T-cell (primary cell): Measurements from ENCODE around the gene TKT. TPM values are rescaled to one million over a fixed set of nuclear protein-coding genes. Genes with fewer than 3 reads are reported as not detected.

Source experiments
- ATAC-seq, 4 experiments: fragments of 200-7000 bp in 3 of 4; fragments of 150-1000 bp in 1 of 4; cut with Tn5 transposase; replicated peaks in 1 of 4; 1 replicate in 3 of 4; 2 replicates in 1 of 4; pipeline ENCODE4 v1.10.0; 2021; ENCODE audit warnings: moderate library complexity in 3 of 4, mild to moderate bottlenecking in 2 of 4, moderate number of reproducible peaks in 1 of 4
- CTCF ChIA-PET, 2 donors: fragments of 300-600 bp; sonication (Branson Sonifier 250); formaldehyde crosslinking; loops; one replicate each; lab custom pipeline; 2022; ENCODE audit warnings: antibody characterized with exemption in 2 of 2; lab: Charles Lee
- POLR2A ChIA-PET, 2 donors: fragments of 300-600 bp; sonication (Branson Sonifier 250); formaldehyde crosslinking; loops; one replicate each; lab custom pipeline; 2022; ENCODE audit warnings: antibody characterized with exemption in 2 of 2; lab: Charles Lee
- DNase-seq, 35 experiments: peaks; one replicate each; pipeline versions ENCODE4 v3.0.0 to v3.0.0-alpha.2; 2013 to 2023
- H3K27ac ChIP-seq: one replicate; pipeline ENCODE4 v1.5.1; 2013; ENCODE audit warnings: low read length
- H3K27me3 ChIP-seq, 2 experiments: replicated peaks in 1 of 2; 1 replicate in 1 of 2; 2 replicates in 1 of 2; pipeline versions ENCODE4 v1.6.1 to v1.7.0; 2013; ENCODE audit warnings: low read length in 1 of 2, mixed read lengths in 1 of 2; ENCODE audit not compliant: control insufficient read depth in 2 of 2, insufficient read depth in 2 of 2; ENCODE audit errors: extremely low read depth in 1 of 2
- H3K36me3 ChIP-seq, 2 donors: 1 replicate in 1 of 2; 2 replicates in 1 of 2; pipeline versions ENCODE4 v1.6.1 to v1.7.0; 2013; ENCODE audit warnings: low read length in 1 of 2; ENCODE audit not compliant: control insufficient read depth in 2 of 2, insufficient read depth in 1 of 2; ENCODE audit errors: extremely low read depth in 1 of 2
- H3K4me1 ChIP-seq, 2 experiments: 1 replicate in 1 of 2; 2 replicates in 1 of 2; pipeline versions ENCODE4 v1.6.1 to v1.7.0; 2013; ENCODE audit warnings: low read length in 2 of 2, mixed read lengths in 1 of 2; ENCODE audit not compliant: insufficient read depth in 2 of 2, control insufficient read depth in 1 of 2; ENCODE audit errors: extremely low read depth in 1 of 2
- H3K4me3 ChIP-seq, 2 donors: 1 replicate in 1 of 2; 2 replicates in 1 of 2; pipeline versions ENCODE4 v1.5.1 to v1.7.0; 2013; ENCODE audit warnings: mild to moderate bottlenecking in 2 of 2, low read length in 1 of 2, moderate library complexity in 1 of 2; ENCODE audit not compliant: control insufficient read depth in 1 of 2; ENCODE audit errors: extremely low read depth in 1 of 2
- H3K9me3 ChIP-seq: 2 replicates; pipeline ENCODE4 v1.7.0; 2013
- H3K27ac Mint-ChIP-seq, 2 donors: one replicate each; pipeline ENCODE4 v1.8.0; 2020 to 2021; ENCODE audit warnings: mild to moderate bottlenecking in 2 of 2, mixed read lengths in 2 of 2
- H3K27me3 Mint-ChIP-seq, 2 donors: one replicate each; pipeline ENCODE4 v1.8.0; 2021 to 2022; ENCODE audit warnings: mixed read lengths in 2 of 2
- H3K36me3 Mint-ChIP-seq: one replicate; pipeline ENCODE4 v1.8.0; 2021; ENCODE audit warnings: mixed read lengths
- H3K4me1 Mint-ChIP-seq, 3 donors: one replicate each; pipeline ENCODE4 v1.8.0; 2020 to 2022; ENCODE audit warnings: mixed read lengths in 3 of 3, mild to moderate bottlenecking in 1 of 3
- H3K4me3 Mint-ChIP-seq, 3 donors: one replicate each; pipeline ENCODE4 v1.8.0; 2020 to 2022; ENCODE audit warnings: mild to moderate bottlenecking in 3 of 3, mixed read lengths in 3 of 3, moderate library complexity in 3 of 3
- H3K9me3 Mint-ChIP-seq, 3 donors: one replicate each; pipeline ENCODE4 v1.8.0; 2020 to 2022; ENCODE audit warnings: mixed read lengths in 3 of 3
- WGBS: methylation state at CpG from one replicate; pipeline ENCODE4 v1.1.5; 2013; ENCODE audit warnings: missing lambda C conversion rate; ENCODE audit not compliant: insufficient coverage; 5-methylcytosine and 5-hydroxymethylcytosine counted together
- total RNA-seq, 35 experiments: library from RNA in 6 of 35; stranded (reverse) in 6 of 35; fragments of 120-200 nt in 1 of 35; gene quantifications; one replicate each; pipeline versions ENCODE4 v1.2.1 to v1.2.4 and lab custom pipeline; 2013 to 2026

TKT gene
- total RNA-seq, 5 donors from 2014 or later (not counting 1 experiment from before 2014, with no cell fraction given), result 98.2 to 139 (median 118) TPM

DNA sequence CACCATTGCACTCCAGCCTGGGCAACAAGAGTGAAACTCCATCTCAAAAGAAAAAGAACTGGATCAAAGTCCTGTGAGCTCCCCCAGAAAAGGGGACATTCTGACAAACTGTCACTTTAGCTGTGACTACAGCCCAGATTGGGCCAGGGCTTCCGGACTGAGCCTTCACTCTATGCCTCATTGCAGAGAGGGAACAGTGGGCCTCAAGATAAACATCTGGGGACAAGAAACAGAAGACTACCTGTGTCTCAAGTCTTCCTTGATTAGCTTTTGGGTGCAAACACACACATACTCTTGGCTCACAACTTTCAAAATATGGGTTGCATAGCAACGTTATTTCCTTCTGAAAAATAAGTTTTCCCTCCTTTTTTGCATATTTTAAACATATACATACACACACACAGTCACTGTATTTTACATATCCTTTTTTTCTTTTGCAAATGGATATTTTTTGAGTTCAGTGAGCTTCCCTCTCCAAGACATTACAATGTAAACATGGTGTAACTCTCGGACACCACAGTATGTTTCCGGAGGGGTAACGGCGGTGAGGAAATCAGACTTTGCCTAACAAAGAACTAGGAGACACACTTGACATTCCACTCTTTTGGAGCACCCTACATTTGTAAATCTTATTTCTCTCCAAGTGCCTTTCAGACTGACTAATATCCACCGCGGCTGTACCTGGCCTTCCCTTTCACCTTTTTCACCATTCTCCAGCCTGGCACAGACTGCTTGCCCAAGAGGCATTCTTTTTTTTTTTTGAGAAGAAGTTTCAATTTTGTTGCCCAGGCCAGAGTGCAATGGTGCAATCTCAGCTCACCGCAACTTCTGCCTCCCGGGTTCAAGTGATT, 3.5 kb downstream of the TKT start:
- peaks cover 23 to 58% of the 10 kb centered on the region in 2 experiments for H3K4me1 ChIP-seq
- H3K36me3 Mint-ChIP-seq, result peaks cover 7% of the 10 kb centered on the region
- no peaks in the 10 kb centered on the region for H3K9me3 Mint-ChIP-seq
- peaks cover 63 to 72% (median 64%) of the 10 kb centered on the region in 3 donors for H3K4me1 Mint-ChIP-seq
- H3K27ac ChIP-seq, result peak overlapping the region; percentile 23
- no peak for DNase-seq
- no peak for ATAC-seq
- H3K4me3 Mint-ChIP-seq, result peak overlapping the region in 2 of 3 donors; percentile 25 to 92
- H3K27me3 ChIP-seq, result no peaks in the 10 kb centered on the region
- POLR2A ChIA-PET, result interaction anchor here in 1 of 2 donors (0.6 kb wide), 1 partner anchor 54 kb away, joined by 7 read pairs; no protein-coding TSS in a partner anchor
- no peaks in the 10 kb centered on the region for H3K27me3 Mint-ChIP-seq
- 35% methylated on average over 3 of the region's 10 CpGs for WGBS
- peak overlapping the region in 1 of 2 donors; percentile 15 for H3K4me3 ChIP-seq
- H3K27ac Mint-ChIP-seq, result peak overlapping the region; percentile 31 to 58
- no peaks in the 10 kb centered on the region for H3K9me3 ChIP-seq
- CTCF ChIA-PET, result no interaction called here
- H3K36me3 ChIP-seq, result no peaks in the 10 kb centered on the region

DNA sequence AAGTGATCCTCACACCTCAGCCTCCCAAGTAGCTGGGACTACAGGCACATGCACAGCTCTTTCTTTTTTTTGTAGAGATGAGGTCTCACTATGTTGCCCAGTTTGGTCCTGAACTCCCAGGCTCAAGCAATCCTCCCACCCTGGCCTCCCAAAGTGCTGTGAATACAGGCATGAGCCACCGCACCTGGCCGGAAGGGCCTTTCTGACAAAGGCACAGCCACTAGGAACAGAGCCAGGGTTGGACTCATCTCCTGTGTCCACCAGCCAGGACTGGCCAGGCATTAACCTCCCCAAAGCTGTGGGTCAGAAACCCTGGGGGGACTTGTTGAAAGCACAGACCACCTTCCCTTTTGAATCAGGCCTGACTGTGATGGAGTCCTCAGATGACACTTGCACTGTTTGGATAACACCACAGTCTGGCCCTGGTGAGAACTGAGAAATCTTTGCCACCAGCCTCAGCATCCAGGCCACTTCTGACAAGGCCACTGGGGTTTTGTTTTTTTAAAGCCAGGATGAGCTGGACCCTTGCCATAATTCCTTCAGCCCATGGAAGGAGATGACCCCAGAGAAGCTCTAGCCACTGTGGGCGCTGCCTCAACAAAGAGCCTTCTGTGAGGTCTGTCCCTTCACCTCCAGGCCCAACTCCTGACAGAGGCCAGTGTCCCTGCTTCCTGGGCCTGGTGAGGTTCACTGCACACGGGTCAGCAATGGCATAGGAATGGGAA, 4.8 kb downstream of the TKT start:
- CTCF ChIA-PET, result interaction anchor here in 1 of 2 donors (0.5 kb wide), 1 partner anchor 192 kb away, joined by 3 read pairs; no protein-coding TSS in a partner anchor
- Mint-ChIP-seq H3K27ac (no peak overlapping the region), H3K27me3 (no peaks in the 10 kb centered on the region), H3K36me3 (peaks cover 10% of the 10 kb centered on the region), H3K9me3 (no peaks in the 10 kb centered on the region), H3K4me1 (peaks cover 66 to 76% (median 70%) of the 10 kb centered on the region in 3 donors), H3K4me3 (peak overlapping the region in 1 of 3 donors; percentile 18)
- Histone ChIP-seq H3K4me3 (peak overlapping the region in 1 of 2 donors; percentile 32), H3K4me1 (peaks cover 23 to 55% of the 10 kb centered on the region in 2 experiments), H3K27ac (peak overlapping the region; percentile 32), H3K36me3 (no peaks in the 10 kb centered on the region), H3K9me3 (no peaks in the 10 kb centered on the region), H3K27me3 (no peaks in the 10 kb centered on the region)
- DNase-seq, result no peak
- WGBS, result 94% methylated on average over 4 of the region's 4 CpGs
- POLR2A ChIA-PET, result interaction anchor here in 1 of 2 donors (0.6 kb wide), 1 partner anchor 567 kb away, joined by 8 read pairs; no protein-coding TSS in a partner anchor
- ATAC-seq, result no peak

- no peaks in the 10 kb centered on the region for H3K9me3 ChIP-seq
- H3K27ac Mint-ChIP-seq, result no peak overlapping the region
- H3K36me3 ChIP-seq, result no peaks in the 10 kb centered on the region
- no peaks in the 10 kb centered on the region for H3K9me3 Mint-ChIP-seq
- ATAC-seq (no peak), DNase-seq (no peak)
- H3K27me3 Mint-ChIP-seq, result no peaks in the 10 kb centered on the region
- ChIA-PET CTCF (interaction anchor here in 1 of 2 donors (0.5 kb wide), 1 partner anchor 191 kb away, joined by 3 read pairs; no protein-coding TSS in a partner anchor), POLR2A (no interaction called here)
- H3K4me1 ChIP-seq, result peaks cover 23 to 53% of the 10 kb centered on the region in 2 experiments
- peak overlapping the region; percentile 21 for H3K27ac ChIP-seq
- H3K36me3 Mint-ChIP-seq, result peaks cover 11% of the 10 kb centered on the region
- WGBS, result 95% methylated on average over 2 of the region's 3 CpGs
- peak overlapping the region in 1 of 2 donors; percentile 25 for H3K4me3 ChIP-seq
- no peaks in the 10 kb centered on the region for H3K27me3 ChIP-seq
- no peak overlapping the region for H3K4me3 Mint-ChIP-seq
- H3K4me1 Mint-ChIP-seq, result peaks cover 66 to 76% (median 73%) of the 10 kb centered on the region in 3 donors
Observed at GRCh38 chr3:53250453-53250852, 5.4 kb downstream of the TKT start.

DNA sequence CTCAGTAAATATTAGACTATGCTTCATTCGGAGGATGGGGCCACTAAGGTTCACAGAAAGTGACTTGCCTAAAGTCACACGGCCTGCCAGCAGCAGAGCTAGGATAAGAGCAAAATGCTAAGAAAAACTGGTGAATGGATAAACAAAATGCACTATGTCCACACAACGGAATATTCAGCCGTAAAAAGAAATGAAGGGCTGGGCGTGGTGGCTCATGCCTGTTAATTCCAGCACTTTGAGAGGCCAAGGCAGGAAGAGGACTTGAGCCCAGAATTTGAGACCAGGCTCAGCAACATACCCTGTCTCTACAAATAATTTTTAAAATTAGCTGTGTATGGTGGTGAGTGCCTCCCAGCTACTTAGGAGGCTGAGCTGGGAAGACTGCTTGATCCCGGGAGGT, 7.7 kb downstream of the TKT start:
- POLR2A ChIA-PET, result interaction anchor here in 1 of 2 donors (0.6 kb wide), 1 partner anchor 25 kb away, joined by 6 read pairs; no protein-coding TSS in a partner anchor
- no peaks in the 10 kb centered on the region for H3K9me3 ChIP-seq
- H3K4me1 ChIP-seq, result peaks cover 16 to 45% of the 10 kb centered on the region in 2 experiments
- no peak overlapping the region for H3K4me3 ChIP-seq
- 88% methylated on average over 2 of the region's 6 CpGs for WGBS
- peaks cover 13% of the 10 kb centered on the region for H3K36me3 Mint-ChIP-seq
- CTCF ChIA-PET, result no interaction called here
- H3K27me3 ChIP-seq, result no peaks in the 10 kb centered on the region
- no peaks in the 10 kb centered on the region for H3K27me3 Mint-ChIP-seq
- no peak for DNase-seq
- H3K36me3 ChIP-seq, result peaks cover 0 to 7% of the 10 kb centered on the region in 2 donors
- peaks cover 56 to 64% (median 56%) of the 10 kb centered on the region in 3 donors for H3K4me1 Mint-ChIP-seq
- no peak overlapping the region for H3K27ac ChIP-seq
- no peak for ATAC-seq
- no peak overlapping the region for H3K27ac Mint-ChIP-seq
- H3K9me3 Mint-ChIP-seq, result no peaks in the 10 kb centered on the region
- no peak overlapping the region for H3K4me3 Mint-ChIP-seq

DNA sequence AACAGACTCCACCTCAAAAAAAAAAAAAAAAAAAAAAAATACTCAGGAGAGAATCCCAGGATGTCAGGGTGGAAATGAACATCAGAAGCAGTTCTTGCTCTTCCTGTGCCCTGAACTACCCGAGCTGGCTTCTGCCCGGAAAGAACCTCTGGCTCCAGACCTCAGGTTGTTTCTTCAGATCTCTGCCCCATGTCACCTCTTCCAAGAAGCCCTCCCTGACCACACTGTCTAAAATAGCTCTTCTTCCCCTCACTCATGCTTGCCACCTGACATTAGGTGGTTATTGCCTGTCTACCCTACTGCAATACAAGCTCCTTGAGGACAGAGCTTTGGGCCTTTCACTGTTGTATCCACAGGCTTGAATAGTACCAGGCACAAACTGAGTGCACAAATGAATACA, 8.2 kb downstream of the TKT start:
- H3K9me3 Mint-ChIP-seq, result no peaks in the 10 kb centered on the region
- H3K27me3 Mint-ChIP-seq, result no peaks in the 10 kb centered on the region
- ATAC-seq (no peak), DNase-seq (no peak)
- H3K36me3 Mint-ChIP-seq, result peaks cover 13% of the 10 kb centered on the region
- Histone ChIP-seq H3K27ac (no peak overlapping the region), H3K27me3 (no peaks in the 10 kb centered on the region), H3K36me3 (peaks cover 0 to 7% of the 10 kb centered on the region in 2 donors), H3K9me3 (no peaks in the 10 kb centered on the region), H3K4me3 (no peak overlapping the region), H3K4me1 (peaks cover 15 to 42% of the 10 kb centered on the region in 2 experiments)
- H3K4me1 Mint-ChIP-seq, result peaks cover 51 to 59% (median 52%) of the 10 kb centered on the region in 3 donors
- ChIA-PET POLR2A (interaction anchor here in 1 of 2 donors (0.6 to 0.7 kb wide), 2 partner anchors 24 to 455 kb away, joined by 6 read pairs; no protein-coding TSS in a partner anchor), CTCF (interaction anchor here in 1 of 2 donors (0.6 kb wide), 1 partner anchor 11 kb away, joined by 3 read pairs; no protein-coding TSS in a partner anchor)
- 47% methylated on average over 2 of the region's 2 CpGs for WGBS
- no peak overlapping the region for H3K27ac Mint-ChIP-seq
- no peak overlapping the region for H3K4me3 Mint-ChIP-seq

DNA sequence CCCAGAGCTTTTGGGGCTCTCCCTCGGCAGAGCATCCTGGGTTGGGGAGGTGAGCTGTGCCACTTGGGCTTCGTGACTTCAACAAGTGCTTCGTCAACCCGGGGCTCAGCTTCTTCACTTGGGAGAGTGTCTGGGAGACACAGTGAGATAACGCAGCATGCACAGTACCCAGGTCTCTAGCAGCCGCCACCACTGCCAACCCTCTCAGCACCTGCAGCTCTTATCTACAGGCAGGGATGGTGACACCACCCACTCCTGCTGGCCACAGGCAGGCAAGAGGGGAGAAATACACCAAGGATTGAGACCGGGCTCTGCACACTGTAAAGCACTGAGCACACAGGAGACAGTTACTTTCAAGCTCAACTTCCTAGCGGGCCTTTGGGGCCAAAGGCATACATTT, 11.6 kb downstream of the TKT start:
- H3K27ac Mint-ChIP-seq, result no peak overlapping the region
- no peak overlapping the region for H3K4me3 ChIP-seq
- H3K9me3 ChIP-seq, result no peaks in the 10 kb centered on the region
- WGBS, result 79% methylated on average over 8 of the region's 8 CpGs
- POLR2A ChIA-PET, result no interaction called here
- ATAC-seq (no peak), DNase-seq (no peak)
- no peaks in the 10 kb centered on the region for H3K9me3 Mint-ChIP-seq
- no peaks in the 10 kb centered on the region for H3K27me3 ChIP-seq
- no peak overlapping the region for H3K4me3 Mint-ChIP-seq
- peaks cover 22 to 25% (median 22%) of the 10 kb centered on the region in 3 donors for H3K4me1 Mint-ChIP-seq
- H3K27ac ChIP-seq, result no peak overlapping the region
- peaks cover 14 to 36% of the 10 kb centered on the region in 2 donors for H3K36me3 ChIP-seq
- peaks cover 3 to 17% of the 10 kb centered on the region in 2 experiments for H3K4me1 ChIP-seq
- no peaks in the 10 kb centered on the region for H3K27me3 Mint-ChIP-seq
- peaks cover 9% of the 10 kb centered on the region for H3K36me3 Mint-ChIP-seq
- CTCF ChIA-PET, result no interaction called here
